A673 (cell line): ENCODE data around the gene URB2.

Experiments
- CTCF ChIP-seq: fragments of 300-800, 200-600 bp; sonication (generic); conservative IDR thresholded peaks from 2 replicates; pipeline ENCODE4 v1.5.1; 2017; ENCODE audit warnings: low read depth, mild to moderate bottlenecking, antibody characterized with exemption, low read length, moderate library complexity, mixed read lengths
- EZH2 ChIP-seq: fragments of 200-600 bp; sonication (generic); IDR thresholded peaks from 2 replicates; pipeline ENCODE4 v1.6.1; 2017; ENCODE audit warnings: borderline replicate concordance, low read depth, mild to moderate bottlenecking, mixed read lengths, antibody characterized with exemption, low read length; ENCODE audit not compliant: poor library complexity, severe bottlenecking

- no peak for TF ChIP-seq CTCF
- TF ChIP-seq EZH2 = no peak
Observed at GRCh38 chr1:229693129-229693900, 67.3 kb downstream of the URB2 start.
